Measurements from ENCODE around the gene CEND1.
"Not testable (repeated sequence)": the region's sequence is repeated elsewhere in the genome, so short reads cannot be mapped to it uniquely, and the experiment has no call there.

Gene CEND1

GRCh38 chr11:763549-764321 is 26.2 kb downstream of the CEND1 start:
- no peak for DNase-seq (ENCODE audit: low read depth)

GRCh38 chr11:763073-763463 is 26.8 kb downstream of the CEND1 start:
- no peak for DNase-seq (ENCODE audit: low read depth)

- DNase-seq (ENCODE audit: low read depth): no peak
Measured at GRCh38 chr11:762421-763072, 27.3 kb downstream of the CEND1 start.

DNA sequence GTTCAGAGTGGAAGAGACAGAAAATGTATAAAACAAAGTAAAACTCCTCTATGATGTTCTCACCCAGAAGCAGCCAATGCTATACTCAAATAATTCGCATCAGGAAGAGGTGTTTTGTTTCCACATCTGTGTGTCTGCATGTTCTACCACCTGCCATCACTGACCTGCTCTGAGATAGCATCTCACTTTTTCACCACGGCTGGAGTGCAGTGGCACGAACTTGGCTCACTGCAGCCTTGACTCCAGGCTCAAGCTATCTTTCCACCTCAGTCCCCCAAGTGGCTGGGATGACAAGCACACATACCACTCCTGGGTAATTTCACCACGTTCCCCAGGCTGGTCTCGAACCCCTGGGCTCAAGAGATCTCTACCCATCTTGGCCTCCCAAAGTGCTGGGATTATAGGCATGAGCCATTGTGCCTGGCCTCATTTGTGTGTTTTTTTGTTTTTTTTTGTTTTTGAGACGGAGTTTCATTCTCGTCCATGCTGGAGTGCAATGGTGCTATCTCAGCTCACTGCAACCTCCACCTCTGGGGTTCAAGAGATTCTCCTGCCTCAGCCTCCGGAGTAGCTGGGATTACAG is 28.3 kb downstream of the CEND1 start:
- no peak for DNase-seq (ENCODE audit: low read depth)

DNA sequence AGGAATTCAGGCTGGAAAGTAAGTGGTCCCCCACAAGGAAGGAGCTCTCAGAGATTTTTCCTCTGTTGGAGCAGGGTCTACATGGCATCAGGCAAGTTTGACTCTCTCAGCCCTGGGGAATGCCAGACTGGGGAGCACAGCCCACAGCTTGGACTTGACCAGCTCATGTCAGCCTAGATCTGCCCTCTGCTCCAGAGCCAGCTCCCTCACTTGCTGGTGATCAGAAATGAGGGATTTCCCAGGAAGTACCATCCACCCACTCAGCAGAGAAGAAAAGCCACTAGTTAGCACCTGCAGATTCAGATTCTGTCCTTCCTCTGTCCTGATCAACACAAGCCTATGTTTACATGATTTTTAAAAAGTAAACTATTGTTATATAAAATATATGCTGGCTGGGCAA is 29.7 kb downstream of the CEND1 start:
- no peak for DNase-seq (ENCODE audit: low read depth)

DNA sequence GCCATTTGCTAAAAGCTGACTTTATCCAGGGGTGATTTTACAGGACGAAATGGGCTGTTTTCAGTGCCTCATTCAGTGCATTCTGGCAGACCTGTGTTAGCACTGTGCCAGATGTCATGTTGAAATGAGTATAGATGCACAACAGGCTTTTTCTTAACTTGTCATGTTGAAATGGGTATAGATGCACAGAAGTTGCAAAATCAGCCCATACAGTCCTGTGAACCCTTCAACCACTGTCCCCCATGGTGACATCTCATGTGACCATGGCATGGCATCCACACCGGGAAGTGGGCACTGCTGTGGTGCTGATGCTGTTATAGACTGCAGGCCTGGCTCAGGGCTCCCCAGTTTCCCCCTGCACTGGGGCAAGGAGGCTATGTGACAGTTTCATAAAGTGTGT is 40.2 kb downstream of the CEND1 start:
- DNase-seq (ENCODE audit: low read depth): no peak

DNA sequence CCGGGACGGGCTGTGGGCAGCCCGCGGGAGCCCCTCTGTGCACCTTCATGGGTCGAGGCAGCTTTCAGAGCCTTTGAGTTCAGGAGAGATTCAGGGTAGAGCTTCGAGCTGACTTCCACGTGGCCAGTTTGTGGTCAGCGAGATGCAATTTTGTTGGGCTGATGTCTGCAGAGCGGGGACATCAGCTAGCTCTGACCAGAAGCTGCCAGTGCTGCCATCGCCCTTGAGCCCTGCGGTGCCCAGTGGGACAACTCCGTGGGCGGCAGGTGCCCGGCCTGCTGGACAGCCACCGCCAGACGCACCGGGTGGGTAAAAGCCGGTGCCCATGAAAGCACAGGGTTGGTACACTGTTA is 41.9 kb downstream of the CEND1 start:
- DNase-seq (ENCODE audit: low read depth): no peak

DNA sequence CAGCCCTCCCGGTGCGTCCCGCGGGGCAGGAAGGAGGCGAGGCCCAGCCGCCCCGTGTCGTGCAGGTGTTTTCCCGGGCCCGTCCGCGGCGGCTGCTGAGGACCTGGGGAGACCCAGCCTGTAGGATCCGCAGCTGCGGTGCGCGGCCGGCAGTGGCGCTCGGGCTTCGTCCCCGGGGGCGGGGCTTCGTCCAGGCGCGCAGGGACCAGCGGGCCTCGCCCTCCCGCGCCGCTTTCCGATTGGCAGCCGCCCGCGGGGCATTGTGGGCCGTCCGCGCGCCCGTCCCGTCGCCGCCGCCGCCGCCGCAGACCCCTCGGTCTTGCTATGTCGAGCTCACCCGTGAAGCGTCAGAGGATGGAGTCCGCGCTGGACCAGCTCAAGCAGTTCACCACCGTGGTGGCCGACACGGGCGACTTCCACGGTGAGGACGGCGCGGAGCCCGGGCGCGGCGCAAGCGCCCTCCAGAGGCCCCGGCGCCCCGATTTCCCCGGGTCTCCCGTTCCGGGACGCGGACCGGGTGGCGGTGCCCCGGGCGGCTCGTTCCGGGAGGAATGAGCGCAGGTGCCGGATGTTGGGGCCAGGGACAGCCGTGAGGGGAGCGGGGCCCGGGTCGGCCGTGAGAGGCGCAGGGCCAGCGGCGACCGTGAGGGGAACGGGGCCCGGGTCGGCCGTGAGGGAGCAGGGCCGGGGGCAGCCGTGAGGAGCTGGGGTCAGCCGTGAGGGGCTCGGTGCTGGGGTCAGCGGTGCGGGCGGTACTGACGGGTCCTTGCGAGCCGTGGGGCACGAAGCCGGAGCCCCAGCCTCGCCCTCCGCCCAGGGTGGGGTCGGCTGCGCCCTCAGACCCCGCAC is 42.5 kb downstream of the CEND1 start, which contains the start of gene TALDO1:
Gene TALDO1, plus strand, starts transcription at position 307 of the 849 bp plus-strand sequence. Its CDS starts 18 bp downstream, at position 325.
- peak; percentile 77 for DNase-seq (ENCODE audit: low read depth)

- DNase-seq (ENCODE audit: low read depth): no peak
Measured at GRCh38 chr11:746289-747157, 43.4 kb downstream of the CEND1 start.

GRCh38 chr11:745428-745827 is 44.5 kb downstream of the CEND1 start:
- no peak for DNase-seq (ENCODE audit: low read depth)

DNA sequence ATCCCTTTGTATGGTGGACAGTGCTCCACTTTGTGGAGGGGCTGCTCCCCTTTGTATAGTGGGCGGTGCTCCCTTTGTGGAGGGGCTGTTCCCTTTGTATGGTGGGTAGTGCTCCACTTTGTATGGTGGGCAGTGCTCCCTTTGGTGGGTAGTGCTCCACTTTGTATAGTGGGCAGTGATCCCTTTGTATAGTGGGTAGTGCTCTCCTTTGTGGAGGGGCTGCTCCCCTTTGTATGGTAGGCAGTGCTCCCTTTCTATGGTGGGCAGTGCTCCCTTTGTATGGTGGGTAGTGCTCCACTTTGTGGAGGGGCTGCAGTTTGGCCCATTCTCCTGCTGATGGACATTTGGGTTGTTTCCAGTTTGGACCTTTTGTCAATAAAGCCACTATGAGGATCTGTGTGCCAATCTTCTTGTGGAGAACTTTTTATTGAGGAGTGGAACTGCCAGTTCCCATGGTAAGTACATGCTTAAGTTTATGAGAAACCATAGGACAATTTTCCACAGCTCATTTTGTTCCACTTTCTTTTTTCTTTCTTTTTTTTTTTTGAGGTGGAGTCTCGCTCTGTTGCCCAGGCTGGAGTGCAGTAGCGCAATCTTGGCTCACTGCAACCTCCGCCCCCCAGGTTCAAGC is 47.2 kb downstream of the CEND1 start:
- no peak for DNase-seq (ENCODE audit: low read depth)

- DNase-seq (ENCODE audit: low read depth): no peak
Measured at GRCh38 chr11:742156-742546, 47.7 kb downstream of the CEND1 start.

DNA sequence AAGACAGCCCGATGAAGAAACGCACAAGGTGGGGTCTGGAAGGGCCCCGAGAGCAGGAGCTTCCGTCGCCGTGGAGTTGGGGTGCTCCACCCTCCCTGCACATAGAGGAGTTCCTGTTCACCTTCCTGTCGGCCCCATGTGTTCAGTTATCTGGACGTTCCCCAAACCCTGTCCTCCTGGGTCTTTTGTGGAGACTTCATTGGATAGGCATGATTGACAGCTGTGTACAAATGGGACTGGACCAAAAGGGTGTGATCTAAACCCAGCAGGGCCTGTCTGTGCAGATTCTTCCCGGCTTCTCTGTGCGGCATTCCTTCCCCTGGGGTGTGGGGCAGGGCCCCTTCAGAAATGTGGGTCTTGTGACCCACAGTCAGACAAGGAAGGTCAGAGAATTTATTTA is 52.0 kb downstream of the CEND1 start:
- not testable (repeated sequence) for DNase-seq (ENCODE audit: low read depth)

DNA sequence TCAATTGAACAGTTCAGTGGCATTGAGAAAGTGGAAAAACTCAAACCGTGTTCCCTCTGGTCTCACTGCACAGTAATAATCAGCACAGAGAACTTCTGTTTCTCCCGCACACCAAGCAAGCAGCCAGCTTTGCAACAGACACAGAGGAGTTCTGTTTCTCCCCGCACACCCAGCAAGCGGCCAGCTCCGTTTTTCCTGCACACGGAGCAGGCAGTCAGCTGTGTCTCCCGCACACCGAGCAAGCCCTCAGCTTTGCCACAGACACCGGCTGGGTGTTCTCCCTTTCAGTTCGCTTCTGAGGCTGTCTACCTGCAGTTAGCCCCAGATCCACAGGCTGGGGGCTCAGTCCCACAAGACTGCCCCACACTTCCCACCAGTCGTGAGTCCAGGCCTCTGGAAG is 52.5 kb downstream of the CEND1 start:
- DNase-seq (ENCODE audit: low read depth): no peak
